Measurements from ENCODE around the gene MALT1.

MALT1 gene

DNA sequence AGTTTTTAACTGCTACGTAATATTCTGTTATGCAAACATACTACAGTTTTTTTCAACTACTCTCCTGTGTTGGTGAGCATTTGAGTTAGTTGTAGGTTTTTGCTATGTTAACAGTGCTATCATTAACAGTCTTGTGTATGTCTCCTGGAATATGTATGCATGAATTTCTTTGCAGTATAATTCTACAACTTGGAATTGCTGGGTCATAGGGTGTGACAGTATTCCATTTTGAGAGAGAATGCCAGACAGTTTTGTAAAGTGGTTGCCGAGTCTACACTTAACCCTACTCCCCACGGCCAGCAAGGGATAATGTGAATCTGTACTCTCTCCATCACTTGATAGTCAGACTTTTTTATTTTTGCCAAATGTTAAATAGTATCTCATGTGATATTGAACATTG lies 67.1 kb downstream of the MALT1 start:
- TF ChIP-seq, protein P1, sequence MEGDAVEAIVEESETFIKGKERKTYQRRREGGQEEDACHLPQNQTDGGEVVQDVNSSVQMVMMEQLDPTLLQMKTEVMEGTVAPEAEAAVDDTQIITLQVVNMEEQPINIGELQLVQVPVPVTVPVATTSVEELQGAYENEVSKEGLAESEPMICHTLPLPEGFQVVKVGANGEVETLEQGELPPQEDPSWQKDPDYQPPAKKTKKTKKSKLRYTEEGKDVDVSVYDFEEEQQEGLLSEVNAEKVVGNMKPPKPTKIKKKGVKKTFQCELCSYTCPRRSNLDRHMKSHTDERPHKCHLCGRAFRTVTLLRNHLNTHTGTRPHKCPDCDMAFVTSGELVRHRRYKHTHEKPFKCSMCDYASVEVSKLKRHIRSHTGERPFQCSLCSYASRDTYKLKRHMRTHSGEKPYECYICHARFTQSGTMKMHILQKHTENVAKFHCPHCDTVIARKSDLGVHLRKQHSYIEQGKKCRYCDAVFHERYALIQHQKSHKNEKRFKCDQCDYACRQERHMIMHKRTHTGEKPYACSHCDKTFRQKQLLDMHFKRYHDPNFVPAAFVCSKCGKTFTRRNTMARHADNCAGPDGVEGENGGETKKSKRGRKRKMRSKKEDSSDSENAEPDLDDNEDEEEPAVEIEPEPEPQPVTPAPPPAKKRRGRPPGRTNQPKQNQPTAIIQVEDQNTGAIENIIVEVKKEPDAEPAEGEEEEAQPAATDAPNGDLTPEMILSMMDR (IDR thresholded peaks at IDR 0.05; ENCODE audit: extremely low read depth, missing control alignments), result no peak
- DNase-seq (ENCODE audit: low spot score), result no peak

DNA sequence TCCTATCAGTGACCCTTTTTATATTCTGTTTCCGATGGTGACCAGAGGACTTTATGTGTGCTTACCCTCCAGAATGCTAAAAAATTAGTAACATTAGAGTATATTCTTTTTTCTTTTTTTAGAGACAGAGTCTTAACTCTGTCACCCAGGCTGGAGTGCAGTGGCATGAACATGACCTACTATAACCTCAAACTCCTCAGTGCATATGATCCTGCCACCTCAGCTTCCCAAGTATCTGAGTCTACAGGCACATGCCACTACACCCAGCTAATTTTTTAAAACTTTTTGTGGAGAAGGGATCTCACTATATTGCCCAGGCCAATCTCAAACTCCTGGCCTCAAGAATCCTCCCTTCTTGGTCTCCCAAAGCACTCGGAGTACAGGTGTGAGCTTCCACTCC lies 74.6 kb downstream of the MALT1 start:
- TF ChIP-seq, protein P1 (IDR thresholded peaks at IDR 0.05; ENCODE audit: extremely low read depth, missing control alignments), result no peak
- no peak for DNase-seq (ENCODE audit: low spot score)

DNA sequence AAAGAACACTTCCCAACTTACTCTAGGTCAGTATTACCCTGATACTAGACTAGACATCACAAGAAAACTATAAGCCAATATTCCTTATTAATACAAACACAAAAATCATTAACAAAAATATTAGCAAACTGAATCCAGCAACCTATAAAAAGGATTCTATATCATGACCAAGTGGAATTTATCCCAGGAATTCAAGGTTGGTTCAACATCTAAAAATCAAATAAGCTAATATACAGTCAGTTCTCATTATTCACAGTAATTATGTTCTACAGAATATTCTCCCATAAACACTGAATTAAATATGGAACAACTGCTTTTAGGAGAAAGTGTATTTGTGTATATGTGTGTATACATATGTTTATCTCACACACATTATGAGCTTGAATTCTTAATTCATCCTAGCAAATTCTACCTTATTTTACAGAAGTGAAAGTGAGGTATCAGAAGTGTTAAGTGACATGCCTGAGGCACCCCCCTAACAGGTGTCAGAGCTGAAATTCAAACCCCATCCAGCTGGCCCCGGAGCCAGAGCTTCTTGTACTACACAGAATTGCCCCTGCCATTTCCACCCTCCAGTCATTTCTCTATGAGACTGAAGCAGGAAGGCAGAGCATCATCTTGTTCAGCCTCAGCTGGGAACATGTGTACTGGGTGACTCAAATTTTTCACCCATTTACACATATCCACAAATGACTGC lies 77.8 kb downstream of the MALT1 start:
- TF ChIP-seq, protein P1 (IDR thresholded peaks at IDR 0.05; ENCODE audit: extremely low read depth, missing control alignments), result no peak
- DNase-seq (ENCODE audit: low spot score), result no peak

DNA sequence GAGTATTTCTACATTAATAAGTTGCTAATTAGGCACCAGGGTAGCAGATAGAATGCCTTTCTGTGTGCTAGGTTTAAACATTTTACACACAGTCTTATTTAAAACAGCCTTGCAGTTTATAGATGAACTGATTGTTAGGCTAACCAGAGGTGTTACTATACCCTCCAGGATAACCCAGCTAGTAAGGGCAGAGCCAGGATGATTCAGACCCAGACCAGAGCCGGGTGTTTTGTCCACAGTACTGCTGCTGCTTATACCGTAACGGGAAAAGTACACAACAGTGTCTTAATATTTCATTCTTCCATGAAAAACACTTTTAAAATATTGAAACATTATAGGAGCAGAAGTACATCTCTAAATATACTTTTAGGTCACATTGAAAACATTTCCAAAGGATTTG lies 82.7 kb downstream of the MALT1 start:
- TF ChIP-seq, protein P1 (IDR thresholded peaks at IDR 0.05; ENCODE audit: extremely low read depth, missing control alignments), result no peak

DNA sequence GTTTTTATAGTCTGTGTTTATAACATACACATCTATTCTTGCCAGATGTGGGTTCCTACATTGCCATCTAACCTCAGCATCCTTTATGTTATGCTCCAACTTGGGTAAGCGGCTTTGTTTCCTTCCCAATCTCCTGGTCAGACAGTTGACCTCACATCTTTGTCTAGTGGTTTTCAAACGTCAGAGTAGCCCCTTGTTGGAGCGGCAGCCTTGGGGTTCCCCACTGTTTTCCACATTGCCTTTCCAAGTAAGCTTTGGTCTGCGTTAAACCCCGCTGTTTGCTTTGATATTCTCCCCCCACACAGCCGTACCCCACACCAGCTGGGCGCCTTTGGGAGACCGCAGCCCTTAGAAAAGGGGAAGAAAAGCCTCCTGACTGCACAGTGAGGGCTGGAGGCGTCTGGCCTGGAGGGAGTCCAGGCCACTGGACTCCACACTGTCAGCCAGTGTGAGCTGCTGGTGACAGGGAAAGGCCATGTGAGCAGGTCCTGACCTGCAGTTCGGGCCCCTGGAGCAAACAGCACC lies 83.3 kb downstream of the MALT1 start:
- no peak for DNase-seq (ENCODE audit: low spot score)
- TF ChIP-seq, protein P1 (IDR thresholded peaks at IDR 0.05; ENCODE audit: extremely low read depth, missing control alignments), result no peak

More for the DNA sequence above, 82.7 kb downstream of the MALT1 start:
- DNase-seq (ENCODE audit: low spot score), result no peak

DNA sequence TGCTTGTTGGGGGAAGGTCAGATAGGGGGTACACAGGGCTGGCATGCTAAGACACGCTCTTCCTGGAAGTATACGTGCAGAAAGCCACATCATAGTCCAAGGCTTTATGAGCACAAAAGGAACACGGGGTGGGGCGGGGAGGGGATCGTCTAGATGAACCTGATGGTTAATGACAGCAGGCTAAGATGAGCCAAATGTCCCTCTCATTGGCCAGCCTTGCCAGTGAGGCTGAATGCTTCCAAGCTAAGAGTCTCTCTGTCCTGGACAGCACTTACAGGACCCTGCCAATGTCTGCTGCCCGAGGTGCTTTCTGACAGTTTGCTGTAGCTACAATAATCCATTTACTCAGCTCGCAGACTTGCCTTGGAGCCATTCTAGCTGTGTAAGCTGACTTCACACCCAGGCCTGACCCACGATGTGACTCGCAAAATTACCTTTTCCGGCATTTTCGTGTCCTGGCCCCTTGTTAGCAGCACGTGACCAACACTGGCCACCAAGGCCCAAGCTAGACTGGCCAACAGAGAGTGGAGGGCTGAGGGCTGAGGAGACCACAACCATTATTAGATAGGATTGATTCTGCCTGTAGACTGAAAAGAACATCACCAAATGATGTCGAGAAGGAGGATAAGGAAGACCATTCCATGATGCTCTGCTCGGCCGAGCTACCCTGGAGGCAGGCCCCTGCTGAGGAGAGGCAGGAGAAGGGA lies 84.2 kb downstream of the MALT1 start:
- DNase-seq (ENCODE audit: low spot score), result no peak
- TF ChIP-seq, protein P1 (IDR thresholded peaks at IDR 0.05; ENCODE audit: extremely low read depth, missing control alignments), result no peak

DNA sequence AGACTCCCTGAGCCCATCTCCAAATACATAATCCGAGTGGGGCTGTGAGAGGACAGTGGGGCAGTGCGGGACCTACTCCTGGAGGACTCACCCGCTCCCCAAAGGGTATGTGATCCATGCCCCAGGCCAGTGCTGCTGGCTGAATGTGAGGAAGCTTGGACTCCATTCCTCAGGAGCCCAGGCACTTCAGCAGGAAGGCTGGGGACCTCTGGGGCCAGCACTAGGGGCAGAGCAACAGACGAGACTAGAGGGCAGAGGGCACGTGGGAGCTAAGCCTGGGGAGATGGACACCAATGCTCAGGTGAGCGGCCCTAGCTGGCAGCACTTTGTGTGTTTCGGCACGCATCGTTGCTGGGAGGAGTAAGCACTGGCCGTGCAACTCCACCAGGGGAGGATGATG lies 84.9 kb downstream of the MALT1 start:
- DNase-seq (ENCODE audit: low spot score), result no peak
- TF ChIP-seq, protein P1 (IDR thresholded peaks at IDR 0.05; ENCODE audit: extremely low read depth, missing control alignments), result no peak
